Measurements from ENCODE around the gene DLGAP1. TPM values are rescaled to one million over a fixed set of nuclear protein-coding genes. Genes with fewer than 3 reads are reported as not detected.

The DLGAP1 gene
- total RNA-seq, 6 experiments from 2014 or later: 0.09 to 0.31 (median 0.18) TPM; not detected in 2

DNA sequence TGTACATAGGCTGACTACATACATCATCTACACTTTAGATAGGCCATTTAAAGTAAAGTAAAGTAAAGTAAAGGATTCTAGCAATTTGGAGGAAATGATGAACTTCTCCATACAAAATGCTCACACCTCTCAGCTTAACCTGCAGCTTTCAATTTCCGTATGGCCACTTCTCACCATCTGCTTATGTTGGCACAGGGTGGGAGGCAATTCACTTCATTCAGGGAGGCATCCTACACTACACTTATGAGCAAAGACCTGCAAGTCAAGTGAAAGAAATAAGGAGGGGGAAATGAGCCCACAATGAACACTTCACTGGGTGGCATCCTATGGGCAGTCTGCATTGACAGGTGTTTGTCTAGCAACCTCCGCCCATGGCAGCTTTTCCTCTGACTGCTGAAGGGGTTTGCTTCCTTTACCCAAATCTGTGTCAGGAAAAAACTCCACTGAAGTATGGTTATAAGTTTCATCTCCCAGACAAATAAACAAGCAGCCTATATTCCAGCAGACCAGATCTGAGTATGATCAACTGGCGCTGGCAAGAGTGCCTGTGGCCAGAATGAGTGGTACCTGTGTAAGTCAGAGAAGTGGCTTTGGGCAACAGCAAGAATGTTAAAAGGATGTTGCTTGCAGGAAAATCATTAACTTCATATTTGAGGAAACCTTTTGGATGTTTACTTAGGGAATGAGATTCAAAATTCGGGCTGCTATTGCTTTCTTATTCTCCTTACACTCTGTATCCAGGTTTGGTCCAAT, 556.1 kb downstream of the DLGAP1 start:
- no peaks in the 10 kb centered on the region for H3K4me1 ChIP-seq
- intact Hi-C loops (cut with DNase I): no loop called here
- 58% methylated on average over 4 of the region's 4 CpGs for WGBS (ENCODE audit: insufficient coverage, low coverage, low lambda C conversion rate, missing lambda C conversion rate)
- ATAC-seq (no peak), DNase-seq (no peak)
- no peaks in the 10 kb centered on the region for H3K9me3 ChIP-seq
- TF ChIP-seq POLR2A (IDR thresholded peaks at IDR 0.05): no peak
- TF ChIP-seq, protein P1, sequence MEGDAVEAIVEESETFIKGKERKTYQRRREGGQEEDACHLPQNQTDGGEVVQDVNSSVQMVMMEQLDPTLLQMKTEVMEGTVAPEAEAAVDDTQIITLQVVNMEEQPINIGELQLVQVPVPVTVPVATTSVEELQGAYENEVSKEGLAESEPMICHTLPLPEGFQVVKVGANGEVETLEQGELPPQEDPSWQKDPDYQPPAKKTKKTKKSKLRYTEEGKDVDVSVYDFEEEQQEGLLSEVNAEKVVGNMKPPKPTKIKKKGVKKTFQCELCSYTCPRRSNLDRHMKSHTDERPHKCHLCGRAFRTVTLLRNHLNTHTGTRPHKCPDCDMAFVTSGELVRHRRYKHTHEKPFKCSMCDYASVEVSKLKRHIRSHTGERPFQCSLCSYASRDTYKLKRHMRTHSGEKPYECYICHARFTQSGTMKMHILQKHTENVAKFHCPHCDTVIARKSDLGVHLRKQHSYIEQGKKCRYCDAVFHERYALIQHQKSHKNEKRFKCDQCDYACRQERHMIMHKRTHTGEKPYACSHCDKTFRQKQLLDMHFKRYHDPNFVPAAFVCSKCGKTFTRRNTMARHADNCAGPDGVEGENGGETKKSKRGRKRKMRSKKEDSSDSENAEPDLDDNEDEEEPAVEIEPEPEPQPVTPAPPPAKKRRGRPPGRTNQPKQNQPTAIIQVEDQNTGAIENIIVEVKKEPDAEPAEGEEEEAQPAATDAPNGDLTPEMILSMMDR (IDR thresholded peaks at IDR 0.05): no peak
- no peaks in the 10 kb centered on the region for H3K36me3 ChIP-seq
- no peak overlapping the region for H3K27ac ChIP-seq
- H3K27me3 ChIP-seq: no peaks in the 10 kb centered on the region
- H3K4me3 ChIP-seq: no peak overlapping the region

DNA sequence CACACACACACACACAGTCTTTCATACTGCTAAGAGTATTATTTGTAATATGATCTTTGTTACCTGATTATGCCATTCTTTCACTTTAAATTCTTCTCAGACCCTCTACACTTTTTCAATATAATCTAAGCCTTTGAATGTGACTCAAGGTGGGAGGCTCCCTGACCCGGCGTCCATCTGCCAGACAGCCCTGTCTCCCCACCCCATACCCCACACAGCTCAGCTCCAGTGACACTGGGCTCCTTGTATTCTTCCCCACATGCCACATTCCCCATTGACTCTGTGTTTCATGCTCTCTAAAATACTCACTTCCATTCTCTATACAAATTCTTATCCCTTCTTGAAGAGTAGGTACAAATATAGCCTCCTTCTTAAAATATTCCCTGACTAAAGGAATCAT, 563.0 kb downstream of the DLGAP1 start:
- Histone ChIP-seq H3K27me3 (no peaks in the 10 kb centered on the region), H3K27ac (no peak overlapping the region), H3K4me3 (no peak overlapping the region), H3K9me3 (no peaks in the 10 kb centered on the region), H3K36me3 (no peaks in the 10 kb centered on the region), H3K4me1 (no peaks in the 10 kb centered on the region)
- DNase-seq (no peak), ATAC-seq (no peak)
- no peak for TF ChIP-seq POLR2A (IDR thresholded peaks at IDR 0.05)
- TF ChIP-seq, protein P1 (IDR thresholded peaks at IDR 0.05): no peak
- 75% methylated on average over 2 of the region's 2 CpGs for WGBS (ENCODE audit: insufficient coverage, low coverage, low lambda C conversion rate, missing lambda C conversion rate)
- intact Hi-C loops (cut with DNase I): no loop called here

DNA sequence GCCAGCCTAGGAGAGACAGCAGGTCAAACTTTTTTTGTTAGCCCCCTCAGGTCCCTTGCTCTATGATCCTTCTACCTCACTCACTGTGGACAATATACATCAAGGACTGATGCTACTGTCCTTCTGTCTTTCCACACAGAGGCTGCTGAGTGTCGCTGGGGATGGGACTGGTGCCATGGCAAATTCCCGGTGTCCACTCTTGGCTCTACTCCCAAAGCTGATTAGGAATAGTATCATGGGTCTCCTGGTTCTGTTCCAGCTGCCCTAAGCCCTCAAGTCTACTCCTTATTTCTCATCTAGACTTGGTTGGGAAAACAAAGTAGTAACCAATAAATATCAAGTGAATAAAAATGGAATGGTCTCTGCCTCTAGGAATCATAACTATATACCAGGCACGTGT, 563.9 kb downstream of the DLGAP1 start:
- Histone ChIP-seq H3K4me1 (no peaks in the 10 kb centered on the region), H3K27me3 (no peaks in the 10 kb centered on the region), H3K27ac (no peak overlapping the region), H3K36me3 (no peaks in the 10 kb centered on the region), H3K4me3 (no peak overlapping the region), H3K9me3 (no peaks in the 10 kb centered on the region)
- ATAC-seq (no peak), DNase-seq (no peak)
- intact Hi-C loops (cut with DNase I): no loop called here
- 49% methylated on average over 3 of the region's 3 CpGs for WGBS (ENCODE audit: insufficient coverage, low coverage, low lambda C conversion rate, missing lambda C conversion rate)
- TF ChIP-seq, protein P1 (IDR thresholded peaks at IDR 0.05): no peak
- TF ChIP-seq POLR2A (IDR thresholded peaks at IDR 0.05): no peak

DNA sequence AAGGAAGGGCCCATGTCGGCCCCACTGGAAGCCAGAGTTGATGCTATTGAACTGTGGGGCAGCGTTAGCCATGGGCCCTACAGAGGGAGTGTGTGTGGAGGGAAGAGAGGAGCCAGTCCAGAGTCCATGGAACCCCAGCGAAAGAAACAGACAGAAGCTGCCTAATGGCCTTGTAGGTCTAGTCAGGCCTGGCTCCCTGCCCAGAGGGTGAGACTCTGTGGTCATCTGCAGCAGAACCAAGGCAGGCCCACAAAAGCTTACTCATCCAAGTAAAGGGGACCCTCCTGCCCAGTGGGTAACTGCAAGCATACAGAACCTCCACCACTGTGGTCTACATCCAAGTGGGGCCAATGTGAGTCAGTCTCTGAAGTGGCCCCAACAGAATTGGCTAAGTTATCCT, 565.3 kb downstream of the DLGAP1 start:
- no peak for DNase-seq
- no peaks in the 10 kb centered on the region for H3K36me3 ChIP-seq
- no peak overlapping the region for H3K4me3 ChIP-seq
- no peaks in the 10 kb centered on the region for H3K4me1 ChIP-seq
- intact Hi-C loops (cut with DNase I): no loop called here
- no peaks in the 10 kb centered on the region for H3K9me3 ChIP-seq
- H3K27me3 ChIP-seq: no peaks in the 10 kb centered on the region
- H3K27ac ChIP-seq: no peak overlapping the region
- ATAC-seq: no peak
- TF ChIP-seq, protein P1 (IDR thresholded peaks at IDR 0.05): no peak
- no peak for TF ChIP-seq POLR2A (IDR thresholded peaks at IDR 0.05)
- WGBS (ENCODE audit: insufficient coverage, low coverage, low lambda C conversion rate, missing lambda C conversion rate): 54% methylated on average over 2 of the region's 3 CpGs

Data from right lobe of liver (tissue), 6 donors.